Esophagus squamous epithelium (tissue), 4 donors: ENCODE measurements around the gene TAF6.

Experiments
- CTCF ChIP-seq, 6 experiments: fragments of 450-650 bp in 4 of 6; fragments of 200-600 bp in 2 of 6; sonication (generic) in 2 of 6; IDR thresholded peaks; one replicate each; pipeline ENCODE4 v1.5.1; 2016 to 2019; ENCODE audit warnings: antibody characterized with exemption in 6 of 6, mild to moderate bottlenecking in 4 of 6, moderate library complexity in 4 of 6
- POLR2A ChIP-seq, 4 donors: fragments of 450-650 bp; IDR thresholded peaks; one replicate each; pipeline ENCODE4 v1.6.1; 2017; ENCODE audit warnings: antibody characterized with exemption in 4 of 4, mild to moderate bottlenecking in 4 of 4, moderate library complexity in 3 of 4

GRCh38 chr7:100159099-100159623 is 40.0 kb upstream of the TAF6 start:
- TF ChIP-seq CTCF (IDR thresholded peaks at IDR 0.05) (no peak), POLR2A (IDR thresholded peaks at IDR 0.05) (no peak)
